Measurements from ENCODE around the gene POMC.
"Not testable (repeated sequence)": the region's sequence is repeated elsewhere in the genome, so short reads cannot be mapped to it uniquely, and the experiment has no call there.

POMC gene

GRCh38 chr2:25131567-25132298 is 36.6 kb downstream of the POMC start:
- DNase-seq = no peak

- no peak for DNase-seq
These were observed 37.2 kb downstream of the POMC start for GRCh38 chr2:25131253-25131566.

DNA sequence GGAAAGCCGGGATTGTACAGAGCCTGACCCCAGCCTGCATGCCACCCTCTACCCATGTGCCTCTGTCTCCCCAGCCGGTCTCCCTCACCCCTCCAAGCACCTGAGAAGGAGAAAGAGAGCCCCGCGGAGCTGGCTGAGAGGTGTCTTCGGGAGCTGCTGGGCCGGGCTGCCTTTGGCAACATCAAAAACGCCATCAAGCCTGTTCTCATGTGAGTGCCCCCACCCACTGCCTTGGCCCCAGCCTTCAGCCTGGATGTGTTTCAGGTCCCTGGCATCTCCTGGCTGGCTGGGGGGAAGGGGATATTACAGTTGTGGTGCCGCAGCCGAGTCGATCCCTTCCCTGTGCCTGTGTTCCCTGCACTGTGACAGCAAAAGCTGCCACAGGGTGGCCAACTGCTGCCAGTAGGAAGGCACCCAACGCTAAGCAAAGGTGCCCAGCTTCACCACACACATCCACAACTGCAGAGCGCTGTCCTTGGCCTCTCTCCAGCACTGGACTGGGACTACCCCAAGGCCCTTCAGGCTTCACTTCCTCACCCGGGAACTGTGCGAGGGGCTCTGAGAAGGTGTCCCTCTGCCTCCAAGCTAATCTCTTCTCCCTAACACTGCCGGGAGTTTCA is 38.4 kb downstream of the POMC start:
- DNase-seq = no peak

DNA sequence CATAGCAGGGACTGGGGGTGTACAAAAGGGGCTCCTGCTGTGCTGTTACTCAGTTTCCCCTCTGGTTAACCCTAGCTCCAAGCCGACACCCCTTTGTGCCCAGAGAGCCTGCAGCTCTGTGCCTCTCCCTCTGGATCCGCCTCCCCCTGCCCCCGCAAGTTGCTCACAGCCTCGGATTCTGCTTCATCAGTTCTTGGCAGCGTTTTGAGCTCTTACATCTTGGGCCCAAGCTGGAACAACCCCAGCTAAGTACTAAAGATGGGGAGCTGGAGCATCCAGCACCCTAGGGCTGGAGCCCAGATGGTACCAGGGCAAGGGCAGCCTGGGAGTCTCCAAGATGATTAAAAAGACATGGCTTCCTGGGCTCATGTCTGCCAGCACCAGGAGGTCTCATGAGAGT is 40.7 kb downstream of the POMC start:
- DNase-seq = peak; percentile 42

- not testable (repeated sequence) for DNase-seq
These were observed 41.3 kb downstream of the POMC start for GRCh38 chr2:25127071-25127470.

DNA sequence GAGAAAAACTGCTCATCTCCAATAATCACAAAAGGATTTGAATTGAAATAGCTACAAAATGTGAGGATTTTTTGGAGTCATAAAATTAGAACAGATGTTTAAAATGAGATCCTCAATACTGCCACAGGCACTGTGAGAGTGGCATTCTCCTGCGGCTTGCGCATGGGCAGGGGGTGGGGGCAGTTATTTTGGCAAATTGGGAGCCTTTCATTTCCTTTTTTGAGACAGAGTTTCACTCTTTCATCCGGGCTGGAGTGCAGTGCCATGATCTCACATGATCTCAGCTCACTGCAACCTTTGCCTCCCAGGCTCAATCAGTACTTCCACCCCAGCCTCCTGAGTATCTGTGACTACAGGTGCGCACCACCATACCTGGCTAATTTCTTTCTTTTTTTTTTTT is 42.4 kb downstream of the POMC start:
- no peak for DNase-seq

- DNase-seq = no peak
These were observed 43.2 kb downstream of the POMC start for GRCh38 chr2:25125189-25125588.

- no peak for DNase-seq
These were observed 44.7 kb downstream of the POMC start for GRCh38 chr2:25123682-25124081.

DNA sequence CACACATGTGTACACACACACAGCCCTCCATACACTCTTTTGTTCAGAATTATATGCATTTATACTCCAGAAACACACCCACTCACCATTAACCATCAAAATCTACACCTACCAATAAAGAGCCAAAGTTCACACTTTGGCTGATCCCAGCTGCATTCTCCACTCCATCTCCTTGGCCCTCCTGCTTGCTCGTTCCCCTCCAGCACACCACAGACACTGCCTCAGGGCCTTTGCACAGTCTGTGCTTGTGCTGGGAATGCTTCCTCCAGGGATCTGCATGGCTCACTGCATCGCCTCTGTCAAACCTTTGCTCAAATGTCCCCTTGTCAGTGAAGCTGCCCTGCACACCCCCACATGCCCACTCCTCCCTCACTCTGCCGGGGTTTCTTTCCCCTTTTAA is 46.0 kb downstream of the POMC start:
- DNase-seq = no peak

DNA sequence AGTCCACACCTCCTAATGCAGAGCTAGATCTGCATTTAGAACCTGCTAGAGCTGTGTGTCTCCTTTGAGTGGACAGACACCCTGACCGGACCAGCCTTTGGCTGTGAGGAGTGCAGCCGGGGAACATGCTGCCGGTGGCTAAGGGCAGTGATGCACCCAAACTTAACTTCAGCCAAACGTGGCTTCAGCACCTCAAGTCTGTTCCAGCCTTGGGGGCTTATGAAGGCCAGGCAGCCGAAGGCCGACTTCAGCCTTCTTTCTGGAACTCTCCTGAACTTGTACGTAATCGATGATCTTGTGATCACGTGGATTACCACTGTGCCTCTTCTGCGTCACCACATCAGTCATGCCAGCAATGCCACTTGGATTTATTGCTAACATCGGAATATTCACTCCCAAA is 49.1 kb downstream of the POMC start:
- DNase-seq = no peak

DNA sequence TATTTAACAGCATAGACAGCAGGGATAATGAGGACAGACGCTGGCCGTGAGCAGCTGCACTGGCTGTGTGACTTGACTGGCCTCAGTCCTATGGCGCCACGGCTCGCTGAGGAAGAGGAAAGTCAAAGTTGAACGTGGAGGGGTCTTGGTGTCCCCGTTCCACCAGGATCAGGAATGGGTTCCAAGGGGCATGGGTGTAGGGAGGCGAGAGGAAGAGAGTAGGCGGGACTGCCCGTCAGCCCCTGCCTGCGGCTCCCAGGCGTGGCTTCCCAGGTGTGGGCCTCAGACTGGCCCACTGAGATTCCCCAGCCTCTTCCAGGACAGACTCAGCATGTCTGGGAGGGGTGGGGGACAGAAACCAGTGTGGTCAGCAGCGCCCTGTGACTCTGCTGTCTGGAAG is 51.4 kb downstream of the POMC start:
- no peak for DNase-seq

- peak; percentile 55 for DNase-seq
These were observed 52.5 kb downstream of the POMC start for GRCh38 chr2:25115902-25116301.

DNA sequence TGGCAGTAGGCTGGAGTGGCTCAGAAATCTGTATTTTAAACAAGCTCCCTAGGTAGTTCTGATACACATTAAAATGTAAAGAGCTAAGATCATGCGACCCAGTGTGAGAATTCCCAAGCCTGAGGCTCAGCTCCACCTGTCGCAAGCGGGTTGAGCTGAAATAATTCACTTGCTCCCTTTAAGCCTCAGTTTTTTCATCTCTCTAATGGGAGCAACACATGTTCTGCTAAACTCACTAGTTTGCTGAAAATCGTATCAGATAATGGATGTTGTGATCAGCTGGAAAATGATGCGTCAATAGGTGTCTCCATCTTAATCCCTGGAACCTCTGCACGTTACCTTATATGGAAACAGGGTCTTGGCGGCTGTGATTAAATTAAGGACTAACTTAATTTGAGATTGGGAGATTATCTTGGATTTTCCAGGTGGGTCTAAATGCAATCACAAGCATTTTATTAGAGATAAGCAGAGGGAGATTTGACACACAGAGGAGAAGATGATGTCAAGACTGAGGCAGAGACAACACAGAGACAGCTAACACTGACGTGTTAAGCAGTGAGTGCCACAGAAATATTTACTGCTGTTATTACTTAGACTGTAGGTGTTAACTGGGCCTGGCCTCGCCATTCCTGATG is 53.0 kb downstream of the POMC start:
- no peak for DNase-seq

DNA sequence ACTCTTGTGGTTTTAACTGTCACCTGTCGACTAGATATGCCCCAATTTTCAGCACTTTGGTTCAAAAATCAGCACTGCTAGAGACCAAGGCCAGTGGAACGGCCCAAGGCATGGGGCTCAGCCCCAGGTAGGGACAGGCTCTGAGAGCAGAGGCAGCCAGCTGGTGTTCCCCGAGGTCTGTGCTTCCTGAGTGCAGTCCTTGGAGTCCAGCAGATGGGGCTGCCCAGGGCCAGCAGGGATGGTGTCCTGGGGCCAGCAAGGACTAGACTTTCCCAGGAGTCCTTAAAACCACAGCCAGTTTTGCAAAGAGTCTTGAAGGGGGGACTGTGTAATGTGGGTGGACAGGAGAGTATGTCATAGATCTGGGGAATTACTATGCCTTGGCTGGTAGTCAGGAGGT is 56.3 kb downstream of the POMC start:
- DNase-seq = no peak
